HG03064 (cell line): ENCODE data around the gene HSPA9.

Experiments
- ATAC-seq: cut with Tn5 transposase; IDR thresholded peaks from one replicate; pipeline ENCODE4 v1.9.1; 2021; ENCODE audit warnings: low read depth; ENCODE audit not compliant: unreplicated experiment

The HSPA9 gene

DNA sequence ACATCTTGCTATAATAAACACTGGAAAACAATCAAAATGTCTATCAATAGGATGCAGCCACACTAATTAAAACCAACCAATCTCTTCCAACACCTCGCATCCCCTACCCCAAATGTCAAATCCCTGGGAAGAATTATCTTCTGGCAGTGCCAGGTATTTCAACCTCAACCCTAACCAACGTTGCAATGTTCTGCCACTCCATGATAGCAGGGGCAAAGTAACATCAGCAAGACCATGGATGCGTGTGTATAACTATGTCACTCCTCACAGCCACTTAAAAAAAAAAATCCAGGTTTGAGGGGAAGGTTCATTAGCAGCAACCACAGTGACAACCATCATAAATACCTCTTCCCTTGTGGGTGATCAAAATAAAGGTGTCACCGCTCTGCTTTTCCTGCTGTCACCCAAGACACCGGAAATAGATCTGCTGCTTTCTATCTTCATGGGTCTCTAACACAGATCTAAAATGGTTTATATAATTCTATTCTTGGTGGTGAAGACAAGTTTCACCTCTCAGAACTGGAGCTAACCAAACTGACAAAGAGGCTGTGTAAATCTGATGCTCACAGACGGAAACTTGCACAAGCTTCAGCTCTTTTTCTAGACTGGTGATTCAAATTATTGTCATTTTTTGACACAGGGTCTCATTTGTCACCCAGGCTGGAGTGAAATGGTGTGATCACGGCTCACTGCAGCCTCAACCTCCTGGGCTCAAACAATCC lies 9.9 kb downstream of the HSPA9 start:
- ATAC-seq = no peak

DNA sequence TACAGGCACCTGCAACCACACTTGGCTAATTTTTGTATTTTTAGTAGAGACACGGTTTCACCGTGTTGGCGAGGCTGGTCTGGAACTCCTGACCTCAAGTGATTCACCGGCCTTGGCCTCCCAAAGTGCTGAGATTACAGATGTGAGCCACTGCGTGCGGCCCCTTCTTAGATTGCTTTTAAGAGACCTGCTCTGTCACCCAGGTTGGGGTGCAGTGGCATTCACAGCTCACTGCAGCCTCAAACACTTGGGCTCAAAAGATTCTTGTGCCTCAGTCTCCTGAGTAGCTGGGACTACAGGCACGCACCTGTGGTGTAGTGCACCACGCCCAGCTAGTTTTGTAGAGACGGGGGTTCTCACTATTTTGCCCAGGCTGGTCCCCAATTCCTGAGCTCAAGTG lies 11.0 kb downstream of the HSPA9 start:
- no peak for ATAC-seq

- ATAC-seq = no peak
These were observed 11.7 kb downstream of the HSPA9 start for GRCh38 chr5:138563340-138564118.

GRCh38 chr5:138560971-138561370 lies 14.2 kb downstream of the HSPA9 start:
- no peak for ATAC-seq

- no peak for ATAC-seq
These were observed 15.3 kb downstream of the HSPA9 start for GRCh38 chr5:138559937-138560336.

- ATAC-seq = no peak
These were observed 17.5 kb downstream of the HSPA9 start for GRCh38 chr5:138557677-138558076.

GRCh38 chr5:138554143-138554542 lies 21.1 kb downstream of the HSPA9 start:
- no peak for ATAC-seq

DNA sequence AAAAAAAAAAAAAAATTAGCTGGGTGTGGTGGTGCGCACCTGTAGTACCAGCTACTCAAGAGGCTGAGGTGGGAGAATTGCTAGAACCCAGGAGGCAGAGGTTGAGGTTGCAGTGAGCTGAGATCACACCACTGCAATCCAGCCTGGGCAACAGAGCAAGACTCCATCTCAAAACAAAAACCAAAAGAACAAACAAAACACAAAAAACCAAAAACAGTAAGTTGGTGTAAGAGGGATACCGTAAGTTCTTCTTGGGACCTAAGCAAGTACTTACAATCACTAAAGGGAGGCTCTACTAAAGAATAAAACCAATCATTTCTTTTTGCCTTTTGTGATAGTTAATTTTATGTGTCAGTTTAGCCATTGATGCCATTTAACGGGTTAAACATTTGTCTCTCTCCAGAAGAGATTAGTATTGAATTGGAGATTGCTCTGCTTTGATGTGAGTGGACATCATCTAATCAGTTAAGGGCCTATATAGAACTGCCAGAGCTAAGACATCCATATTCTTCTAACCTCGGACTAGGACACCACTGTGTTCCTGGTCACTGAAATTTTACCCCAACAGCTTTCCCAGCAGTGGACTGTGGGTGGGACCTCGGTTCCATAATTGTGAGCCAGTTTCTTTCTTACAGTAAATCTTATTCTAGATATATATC lies 21.6 kb downstream of the HSPA9 start:
- no peak for ATAC-seq

DNA sequence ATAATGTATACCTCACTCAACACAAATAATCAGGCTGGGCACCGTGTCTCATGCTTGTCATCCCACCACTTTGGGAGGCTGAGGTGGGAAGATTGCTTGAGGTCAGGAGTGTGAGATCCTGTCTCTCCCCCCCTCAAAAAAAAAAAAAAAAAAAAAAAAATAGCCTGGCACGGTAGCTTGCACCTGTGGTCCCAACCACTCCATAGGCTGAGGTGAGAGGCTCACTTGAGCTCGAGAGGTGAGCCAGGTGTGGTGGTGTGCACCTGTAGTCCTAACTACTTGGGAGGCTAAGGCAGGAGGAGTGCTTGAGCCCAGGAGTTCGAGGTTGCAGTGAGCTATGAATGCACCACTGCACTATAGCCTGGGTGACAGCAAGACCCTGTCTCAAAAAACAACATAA lies 22.5 kb downstream of the HSPA9 start:
- ATAC-seq = no peak

DNA sequence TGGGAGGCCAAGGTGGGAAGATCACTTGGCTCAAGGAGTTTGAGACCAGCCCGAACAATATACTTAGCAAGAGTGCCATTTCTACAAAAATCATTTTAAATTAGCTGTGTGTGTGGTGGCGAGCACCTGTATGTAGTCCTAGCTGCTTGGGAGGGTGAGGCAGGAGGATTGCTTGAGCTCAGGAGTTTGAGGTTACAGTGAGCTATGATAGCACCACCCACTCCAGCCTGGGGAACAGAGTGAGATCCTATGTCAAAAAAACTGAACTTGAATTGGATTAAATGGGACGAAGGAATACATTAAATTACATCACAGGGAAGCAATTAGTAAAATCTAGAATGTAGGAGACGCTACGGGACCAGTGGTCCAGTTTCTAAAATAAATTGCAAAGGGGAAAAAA lies 25.8 kb downstream of the HSPA9 start:
- no peak for ATAC-seq

DNA sequence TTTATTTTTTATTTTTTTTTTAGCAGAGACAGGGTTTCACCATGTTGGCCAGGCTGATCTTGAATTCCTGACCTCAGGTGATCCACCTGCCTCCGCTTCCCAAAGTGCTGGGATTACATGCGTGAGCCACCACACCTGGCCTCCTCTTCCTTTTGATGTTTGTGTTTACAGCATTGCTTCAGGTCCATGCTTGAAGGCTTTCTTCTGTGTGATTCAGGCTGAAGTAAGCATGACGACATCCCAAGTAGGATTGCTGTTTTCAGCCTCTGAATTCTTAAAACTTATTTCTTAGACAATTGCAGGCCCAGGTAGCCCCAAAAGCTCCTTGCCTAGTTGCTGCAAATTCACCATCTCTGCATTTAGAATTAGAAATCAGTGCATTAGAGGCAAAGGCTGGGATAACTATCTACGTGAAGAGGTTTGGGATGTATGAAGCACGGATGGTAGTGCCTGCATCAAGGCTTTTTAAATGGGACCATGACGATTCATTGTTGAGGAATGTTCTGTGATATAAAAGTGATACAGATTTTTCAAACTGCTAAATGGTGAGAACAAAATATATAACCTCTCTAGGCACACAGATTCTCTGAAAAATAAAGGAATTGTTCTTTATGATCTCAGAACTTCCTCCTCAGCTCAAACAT lies 29.2 kb downstream of the HSPA9 start:
- ATAC-seq = no peak

- no peak for ATAC-seq
These were observed 30.7 kb downstream of the HSPA9 start for GRCh38 chr5:138544181-138545134.

DNA sequence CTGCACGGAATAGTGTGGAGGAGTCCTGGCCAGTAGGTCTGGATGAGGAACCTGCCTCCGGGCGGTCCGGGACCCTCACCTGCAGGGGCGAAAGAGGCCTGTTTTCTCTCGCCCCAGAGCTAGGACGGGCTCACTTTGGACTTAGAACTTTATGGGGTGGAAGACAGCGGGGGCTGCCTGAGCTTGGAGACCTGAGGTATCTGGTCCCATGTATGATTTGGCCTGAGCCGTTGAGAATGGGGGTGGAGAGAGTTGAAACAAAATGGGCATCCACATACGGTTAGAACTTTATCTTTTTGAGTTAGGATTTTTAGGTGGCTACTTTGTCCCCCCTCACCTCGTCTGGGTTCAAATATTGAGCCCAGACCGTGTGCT lies 31.5 kb downstream of the HSPA9 start:
- peak; percentile 40 for ATAC-seq

GRCh38 chr5:138542956-138543729 lies 32.1 kb downstream of the HSPA9 start, which contains the start of gene ETF1:
Gene ETF1 (minus strand): TSS chr5:138543236. CDS start chr5:138542918, 318 bp downstream.
- peak; percentile 92 for ATAC-seq

DNA sequence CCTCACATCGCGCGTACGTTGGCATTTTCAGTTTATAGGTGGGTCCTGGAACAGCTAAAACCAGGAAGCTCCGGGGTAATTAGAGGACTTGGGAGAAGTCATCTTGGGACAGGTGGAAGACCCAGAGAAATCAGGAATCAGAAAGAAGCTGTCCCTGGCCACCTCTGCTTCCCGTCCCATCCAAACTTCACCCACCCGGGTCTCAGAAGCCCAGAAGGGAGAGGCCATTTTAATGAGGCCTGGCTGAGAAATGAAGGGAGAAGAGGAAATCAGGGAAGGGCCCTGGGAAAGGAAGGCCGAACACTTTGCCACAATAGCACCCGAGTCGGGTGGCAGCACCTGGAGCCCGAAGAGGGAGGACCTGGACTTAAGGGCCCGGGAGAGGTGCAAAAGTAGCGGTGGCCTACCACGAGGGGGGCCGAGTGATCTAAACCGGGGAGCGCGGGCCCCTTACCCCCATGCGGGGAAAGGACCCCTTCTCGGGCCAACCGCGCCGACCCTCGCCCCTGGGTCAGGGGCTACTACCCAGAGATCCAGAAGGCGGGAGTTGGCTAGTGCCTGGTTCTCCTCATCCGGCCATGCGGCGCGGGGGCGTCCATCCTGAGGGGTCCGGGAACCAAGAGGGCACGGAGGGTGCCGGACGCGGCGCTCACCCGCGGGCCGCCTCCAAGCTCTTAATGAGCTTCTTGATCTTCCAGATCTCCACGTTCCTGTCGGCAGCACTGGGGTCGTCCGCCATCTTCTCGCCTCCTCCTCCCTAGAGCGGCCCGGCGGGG lies 32.8 kb downstream of the HSPA9 start:
- ATAC-seq = no peak

DNA sequence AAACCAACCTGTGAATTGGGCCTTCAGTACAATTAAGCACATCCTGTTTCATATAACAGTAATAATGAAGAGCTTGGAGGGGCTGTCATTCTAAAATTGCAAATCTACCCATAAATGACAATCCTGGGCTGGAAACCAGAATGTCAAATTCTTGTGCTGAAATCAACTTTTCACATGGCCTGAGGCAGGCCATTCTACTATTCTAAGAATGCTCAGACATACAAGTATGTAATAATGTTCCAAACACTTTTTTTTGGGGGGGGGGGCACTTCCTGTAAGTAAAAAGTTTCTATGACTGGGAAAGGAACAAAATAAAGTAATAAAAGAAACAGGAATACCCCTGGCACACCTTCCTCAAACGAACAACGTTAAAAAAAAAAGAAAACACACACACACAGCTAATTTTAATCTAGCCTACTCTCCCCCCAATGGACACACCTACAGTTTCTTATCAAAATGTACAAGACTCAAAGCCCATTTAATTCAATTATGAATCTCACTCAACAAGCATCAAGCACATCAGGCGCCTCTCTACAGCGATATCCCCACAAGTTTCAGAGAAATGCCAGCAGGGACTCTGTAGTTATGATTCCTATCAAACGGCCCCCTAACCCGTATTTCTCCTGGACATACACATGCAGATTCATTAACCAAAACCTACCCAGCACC lies 33.6 kb downstream of the HSPA9 start:
- ATAC-seq = no peak

- ATAC-seq = no peak
These were observed 35.4 kb downstream of the HSPA9 start for GRCh38 chr5:138539791-138540190.
